ENCODE results near the gene ZNF467. TPM values are rescaled to one million over a fixed set of nuclear protein-coding genes. Genes with fewer than 3 reads are reported as not detected.

Gene ZNF467
- polyA plus RNA-seq, 4 donors = 0.67 to 5.6 (median 3.9) TPM

- FAIRE-seq = no peak
- H3K27ac ChIP-seq (ENCODE audit: low read depth in 1 of 3, low read length in 2 of 3) = no peak overlapping the region
- WGBS, 3 donors = 62 to 73% (median 69%) methylated on average over 12 of the region's 12 CpGs
Observed at GRCh38 chr7:149759093-149759860, 14.1 kb downstream of the ZNF467 start.

GRCh38 chr7:149753375-149754233 lies 19.8 kb downstream of the ZNF467 start:
- Histone ChIP-seq H3K27ac (ENCODE audit: low read depth in 1 of 3, low read length in 2 of 3) (no peak overlapping the region), H3K9me3 (ENCODE audit: control insufficient read depth in 2 of 2, insufficient read depth in 1 of 2, low read depth in 1 of 2, low read length in 1 of 2) (no peaks in the 10 kb centered on the region), H3K4me3 (ENCODE audit: low read depth in 1 of 3, low read length in 3 of 3) (no peak overlapping the region), H3K4me1 (ENCODE audit: control insufficient read depth in 3 of 3, insufficient read depth in 2 of 3, low read depth in 1 of 3, low read length in 2 of 3) (no peaks in the 10 kb centered on the region), H3K36me3 (ENCODE audit: control insufficient read depth in 3 of 3, insufficient read depth in 2 of 3, low read depth in 1 of 3, low read length in 3 of 3) (no peaks in the 10 kb centered on the region), H3K27me3 (ENCODE audit: control insufficient read depth in 3 of 3, insufficient read depth in 3 of 3, low read length in 3 of 3) (no peaks in the 10 kb centered on the region)
- no peak for FAIRE-seq
- DNase-seq = peak; percentile 15 to 52
- WGBS, 3 donors = 58 to 66% (median 59%) methylated on average over 20 of the region's 20 CpGs

More at GRCh38 chr7:149759093-149759860, 14.1 kb downstream of the ZNF467 start:
- DNase-seq = no peak
- Histone ChIP-seq H3K27me3 (ENCODE audit: control insufficient read depth in 3 of 3, insufficient read depth in 3 of 3, low read length in 3 of 3) (peaks cover 0 to 26% (median 8%) of the 10 kb centered on the region in 3 donors), H3K9me3 (ENCODE audit: control insufficient read depth in 2 of 2, insufficient read depth in 1 of 2, low read depth in 1 of 2, low read length in 1 of 2) (no peaks in the 10 kb centered on the region), H3K4me3 (ENCODE audit: low read depth in 1 of 3, low read length in 3 of 3) (no peak overlapping the region), H3K4me1 (ENCODE audit: control insufficient read depth in 3 of 3, insufficient read depth in 2 of 3, low read depth in 1 of 3, low read length in 2 of 3) (no peaks in the 10 kb centered on the region), H3K36me3 (ENCODE audit: control insufficient read depth in 3 of 3, insufficient read depth in 2 of 3, low read depth in 1 of 3, low read length in 3 of 3) (peaks cover 0 to 1% (median 0%) of the 10 kb centered on the region in 3 donors)

GRCh38 chr7:149752646-149753045 lies 20.7 kb downstream of the ZNF467 start:
- 76 to 82% (median 78%) methylated on average over 5 of the region's 5 CpGs for WGBS, 3 donors
- no peaks in the 10 kb centered on the region for H3K36me3 ChIP-seq (ENCODE audit: control insufficient read depth in 3 of 3, insufficient read depth in 2 of 3, low read depth in 1 of 3, low read length in 3 of 3)
- no peaks in the 10 kb centered on the region for H3K4me1 ChIP-seq (ENCODE audit: control insufficient read depth in 3 of 3, insufficient read depth in 2 of 3, low read depth in 1 of 3, low read length in 2 of 3)
- H3K4me3 ChIP-seq (ENCODE audit: low read depth in 1 of 3, low read length in 3 of 3) = no peak overlapping the region
- DNase-seq = no peak
- no peak for FAIRE-seq
- H3K9me3 ChIP-seq (ENCODE audit: control insufficient read depth in 2 of 2, insufficient read depth in 1 of 2, low read depth in 1 of 2, low read length in 1 of 2) = no peaks in the 10 kb centered on the region
- no peaks in the 10 kb centered on the region for H3K27me3 ChIP-seq (ENCODE audit: control insufficient read depth in 3 of 3, insufficient read depth in 3 of 3, low read length in 3 of 3)
- H3K27ac ChIP-seq (ENCODE audit: low read depth in 1 of 3, low read length in 2 of 3) = no peak overlapping the region

GRCh38 chr7:149751043-149751775 lies 22.2 kb downstream of the ZNF467 start:
- H3K4me3 ChIP-seq (ENCODE audit: low read depth in 1 of 3, low read length in 3 of 3) = no peak overlapping the region
- FAIRE-seq = no peak
- no peaks in the 10 kb centered on the region for H3K36me3 ChIP-seq (ENCODE audit: control insufficient read depth in 3 of 3, insufficient read depth in 2 of 3, low read depth in 1 of 3, low read length in 3 of 3)
- no peaks in the 10 kb centered on the region for H3K4me1 ChIP-seq (ENCODE audit: control insufficient read depth in 3 of 3, insufficient read depth in 2 of 3, low read depth in 1 of 3, low read length in 2 of 3)
- no peaks in the 10 kb centered on the region for H3K9me3 ChIP-seq (ENCODE audit: control insufficient read depth in 2 of 2, insufficient read depth in 1 of 2, low read depth in 1 of 2, low read length in 1 of 2)
- no peak overlapping the region for H3K27ac ChIP-seq (ENCODE audit: low read depth in 1 of 3, low read length in 2 of 3)
- H3K27me3 ChIP-seq (ENCODE audit: control insufficient read depth in 3 of 3, insufficient read depth in 3 of 3, low read length in 3 of 3) = no peaks in the 10 kb centered on the region
- DNase-seq = no peak
- 67 to 76% (median 73%) methylated on average over 8 of the region's 8 CpGs for WGBS, 3 donors

GRCh38 chr7:149750122-149750845 lies 23.1 kb downstream of the ZNF467 start:
- Histone ChIP-seq H3K36me3 (ENCODE audit: control insufficient read depth in 3 of 3, insufficient read depth in 2 of 3, low read depth in 1 of 3, low read length in 3 of 3) (no peaks in the 10 kb centered on the region), H3K9me3 (ENCODE audit: control insufficient read depth in 2 of 2, insufficient read depth in 1 of 2, low read depth in 1 of 2, low read length in 1 of 2) (no peaks in the 10 kb centered on the region), H3K4me1 (ENCODE audit: control insufficient read depth in 3 of 3, insufficient read depth in 2 of 3, low read depth in 1 of 3, low read length in 2 of 3) (no peaks in the 10 kb centered on the region), H3K27ac (ENCODE audit: low read depth in 1 of 3, low read length in 2 of 3) (no peak overlapping the region), H3K27me3 (ENCODE audit: control insufficient read depth in 3 of 3, insufficient read depth in 3 of 3, low read length in 3 of 3) (no peaks in the 10 kb centered on the region), H3K4me3 (ENCODE audit: low read depth in 1 of 3, low read length in 3 of 3) (no peak overlapping the region)
- no peak for DNase-seq
- no peak for FAIRE-seq
- 92 to 95% (median 93%) methylated on average over 9 of the region's 9 CpGs for WGBS, 3 donors

GRCh38 chr7:149748076-149748874 lies 25.1 kb downstream of the ZNF467 start:
- Histone ChIP-seq H3K36me3 (ENCODE audit: control insufficient read depth in 3 of 3, insufficient read depth in 2 of 3, low read depth in 1 of 3, low read length in 3 of 3) (no peaks in the 10 kb centered on the region), H3K27ac (ENCODE audit: low read depth in 1 of 3, low read length in 2 of 3) (no peak overlapping the region), H3K4me3 (ENCODE audit: low read depth in 1 of 3, low read length in 3 of 3) (no peak overlapping the region), H3K9me3 (ENCODE audit: control insufficient read depth in 2 of 2, insufficient read depth in 1 of 2, low read depth in 1 of 2, low read length in 1 of 2) (no peaks in the 10 kb centered on the region), H3K27me3 (ENCODE audit: control insufficient read depth in 3 of 3, insufficient read depth in 3 of 3, low read length in 3 of 3) (no peaks in the 10 kb centered on the region), H3K4me1 (ENCODE audit: control insufficient read depth in 3 of 3, insufficient read depth in 2 of 3, low read depth in 1 of 3, low read length in 2 of 3) (no peaks in the 10 kb centered on the region)
- DNase-seq (peak in 1 of 2 donors; percentile 44), FAIRE-seq (no peak)
- WGBS, 3 donors = 63 to 72% (median 67%) methylated on average over 9 of the region's 9 CpGs

GRCh38 chr7:149743476-149744255 lies 29.7 kb downstream of the ZNF467 start:
- peaks cover 0 to 4% (median 0%) of the 10 kb centered on the region in 3 donors for H3K4me1 ChIP-seq (ENCODE audit: control insufficient read depth in 3 of 3, insufficient read depth in 2 of 3, low read depth in 1 of 3, low read length in 2 of 3)
- WGBS, 3 donors = 39 to 42% (median 40%) methylated on average over 4 of the region's 4 CpGs
- H3K4me3 ChIP-seq (ENCODE audit: low read depth in 1 of 3, low read length in 3 of 3) = no peak overlapping the region
- no peaks in the 10 kb centered on the region for H3K9me3 ChIP-seq (ENCODE audit: control insufficient read depth in 2 of 2, insufficient read depth in 1 of 2, low read depth in 1 of 2, low read length in 1 of 2)
- no peaks in the 10 kb centered on the region for H3K36me3 ChIP-seq (ENCODE audit: control insufficient read depth in 3 of 3, insufficient read depth in 2 of 3, low read depth in 1 of 3, low read length in 3 of 3)
- no peak for DNase-seq
- no peak for FAIRE-seq
- no peak overlapping the region for H3K27ac ChIP-seq (ENCODE audit: low read depth in 1 of 3, low read length in 2 of 3)
- H3K27me3 ChIP-seq (ENCODE audit: control insufficient read depth in 3 of 3, insufficient read depth in 3 of 3, low read length in 3 of 3) = no peaks in the 10 kb centered on the region

All from small intestine (tissue), 7 donors.